K562 (cell line): ENCODE results near the gene ORC1. TPM values are rescaled to one million over a fixed set of nuclear protein-coding genes. Genes with fewer than 3 reads are reported as not detected.

Experiments
- ATAC-seq: fragments of 200-7000 bp; cut with Tn5 transposase; 3 replicates; pipeline ENCODE4 v1.9.1; 2020; ENCODE audit warnings: moderate library complexity
- BruUV-seq: library from RNA; stranded (reverse); fragments of 400-500 nt; replicated peaks from 2 replicates; lab custom pipeline; 2021; lab: Mats Ljungman, UMichigan
- CTCF ChIA-PET: fragments of 300-600 bp; formaldehyde crosslinking; extraction: SDS; loops from one replicate; lab custom pipeline; 2021; ENCODE audit warnings: low intra/inter-chr PET ratio; lab: Yijun Ruan, JAX
- POLR2A ChIA-PET: fragments of 300-600, 350-650 bp; sonication (Branson Sonifier 250); formaldehyde crosslinking; extraction: SDS; loops from one replicate; lab custom pipeline; 2021; ENCODE audit warnings: antibody characterized with exemption, inconsistent platforms; lab: Yijun Ruan, JAX
- DNase-seq, 4 experiments: peaks; one replicate each; pipeline versions ENCODE4 v3.0.0 to v3.0.0-alpha.2; 2011 to 2018; ENCODE audit warnings: low spot score in 3 of 4, mixed read lengths in 3 of 4; ENCODE audit errors: extremely low read depth in 1 of 4
- FAIRE-seq: peaks from 2 replicates; lab custom pipeline; 2011; peaks lifted over from hg19 to GRCh38; lab: Jason Lieb, UNC
- H2AFZ ChIP-seq: 2 replicates; pipeline ENCODE4 v1.6.0; 2011; ENCODE audit warnings: low read depth, low read length, control low read depth, inconsistent platforms
- H3K27ac ChIP-seq: fragments of 200-600 bp; 3 replicates; pipeline ENCODE4 v1.8.0; 2011; ENCODE audit warnings: low read depth, mild to moderate bottlenecking, control low read depth, inconsistent platforms, low read length, moderate library complexity, mixed read lengths; ENCODE audit errors: extremely low read depth
- H3K27me3 ChIP-seq, 2 experiments: fragments of 300-600 bp in 1 of 2; 2 replicates in 1 of 2; 3 replicates in 1 of 2; pipeline versions ENCODE4 v1.6.0 to v1.8.0; 2011; ENCODE audit warnings: inconsistent platforms in 2 of 2, low read length in 2 of 2, mild to moderate bottlenecking in 1 of 2, mixed read lengths in 1 of 2, moderate library complexity in 1 of 2; ENCODE audit not compliant: control insufficient read depth in 2 of 2, insufficient read depth in 2 of 2
- H3K36me3 ChIP-seq: fragments of 300-600 bp; 3 replicates; pipeline ENCODE4 v1.8.0; 2011; ENCODE audit warnings: mild to moderate bottlenecking, low read length, inconsistent platforms; ENCODE audit not compliant: control insufficient read depth, insufficient read depth
- H3K4me1 ChIP-seq, 2 experiments: fragments of 200-600 bp in 1 of 2; replicated peaks in 1 of 2; 2 replicates in 1 of 2; 3 replicates in 1 of 2; pipeline versions ENCODE4 v1.5.1 to v1.8.0; 2011; ENCODE audit warnings: inconsistent platforms in 2 of 2, low read length in 2 of 2, mild to moderate bottlenecking in 1 of 2, mixed read lengths in 1 of 2, moderate library complexity in 1 of 2; ENCODE audit not compliant: control insufficient read depth in 2 of 2, insufficient read depth in 2 of 2
- H3K4me2 ChIP-seq: 2 replicates; pipeline ENCODE4 v1.6.1; 2011; ENCODE audit warnings: low read length, control low read depth, inconsistent platforms, mixed read lengths; ENCODE audit not compliant: insufficient read depth
- H3K4me3 ChIP-seq: fragments of 200-600 bp; sonication (generic), shearing (Covaris generic); 2 replicates; pipeline ENCODE4 v1.5.1; 2016; ENCODE audit warnings: control low read depth, inconsistent platforms
- H3K79me2 ChIP-seq: fragments of 200-600 bp; 3 replicates; pipeline ENCODE4 v1.8.0; 2011; ENCODE audit warnings: low read length, inconsistent platforms; ENCODE audit not compliant: control insufficient read depth, insufficient read depth
- H3K9ac ChIP-seq, 2 experiments: 2 replicates each; pipeline versions ENCODE4 v1.6.0 to v1.6.1; 2011; ENCODE audit warnings: low read depth in 2 of 2, low read length in 2 of 2, control low read depth in 1 of 2, inconsistent platforms in 1 of 2, mild to moderate bottlenecking in 1 of 2, mixed read lengths in 1 of 2; ENCODE audit not compliant: insufficient read depth in 1 of 2
- H3K9me1 ChIP-seq: one replicate; pipeline ENCODE4 v1.6.0; 2011; ENCODE audit warnings: inconsistent platforms, mild to moderate bottlenecking, low read length, moderate library complexity; ENCODE audit not compliant: control insufficient read depth, insufficient read depth
- H3K9me3 ChIP-seq: replicated peaks from 2 replicates; pipeline ENCODE4 v1.5.1; 2011; ENCODE audit warnings: low read depth, low read length, inconsistent platforms; ENCODE audit not compliant: control insufficient read depth, insufficient read depth
- H4K20me1 ChIP-seq: replicated peaks from 2 replicates; pipeline ENCODE4 v1.6.1; 2011; ENCODE audit warnings: low read length, inconsistent platforms, mixed read lengths; ENCODE audit not compliant: control insufficient read depth, insufficient read depth
- BDP1 ChIP-seq: IDR thresholded peaks from 3 replicates; pipeline ENCODE4 v1.6.1; 2011; ENCODE audit not compliant: insufficient read length, insufficient read depth
- CEBPB ChIP-seq: fragments of 450-650 bp; IDR thresholded peaks from 2 replicates; pipeline ENCODE4 v1.6.1; 2016; ENCODE audit warnings: missing genetic modification characterization, missing compliant biosample characterization
- ELF1 ChIP-seq: fragments of 200-800 bp; sonication (Bioruptor generic); IDR thresholded peaks from 2 replicates; pipeline ENCODE4 v1.6.1; 2016; ENCODE audit warnings: missing genetic modification characterization, missing compliant biosample characterization
- FOXA1 ChIP-seq: fragments of 450-650 bp; IDR thresholded peaks from 2 replicates; pipeline ENCODE4 v1.6.1; 2016; ENCODE audit warnings: mild to moderate bottlenecking, borderline replicate concordance
- GATAD2B ChIP-seq: fragments of 450-650 bp; IDR thresholded peaks from 2 replicates; pipeline ENCODE4 v1.6.1; 2017; ENCODE audit warnings: mild to moderate bottlenecking, borderline replicate concordance
- MLX ChIP-seq, 2 experiments: fragments of 450-650 bp in 1 of 2; sonication (generic) in 1 of 2; formaldehyde crosslinking; conservative IDR thresholded peaks; 2 replicates each; pipeline versions ENCODE4 v1.4.0 to v1.8.1; 2020 to 2022; ENCODE audit warnings: mild to moderate bottlenecking in 1 of 2, missing genetic modification reagents in 1 of 2
- RBBP5 ChIP-seq: fragments of 200-600 bp; sonication (generic); IDR thresholded peaks from 2 replicates; pipeline ENCODE4 v1.6.1; 2012; ENCODE audit warnings: borderline replicate concordance, mild to moderate bottlenecking, low read length, control low read depth, inconsistent platforms; ENCODE audit not compliant: insufficient read depth, poor library complexity, severe bottlenecking
- SAFB ChIP-seq: fragments of 200-400 bp; formaldehyde crosslinking; IDR thresholded peaks from 2 replicates; pipeline ENCODE4 v1.6.1; 2017; ENCODE audit warnings: low read depth, low read length, borderline replicate concordance
- STAT5B ChIP-seq: fragments of 250-450 bp; sonication (Bioruptor Pico); IDR thresholded peaks from 2 replicates; pipeline ENCODE4 v1.8.0; 2021; ENCODE audit warnings: mild to moderate bottlenecking, inconsistent platforms
- TAF1 ChIP-seq: IDR thresholded peaks from 2 replicates; pipeline ENCODE4 v1.6.1; 2011; ENCODE audit warnings: mild to moderate bottlenecking, low read length, moderate library complexity; ENCODE audit not compliant: insufficient read depth, control insufficient read depth, severe bottlenecking; ENCODE audit errors: extremely low read depth
- ZNF274 ChIP-seq: IDR thresholded peaks from 2 replicates; pipeline ENCODE4 v1.6.1; 2011; ENCODE audit warnings: low read depth, mild to moderate bottlenecking, low read length, moderate library complexity, borderline replicate concordance
- ZNF75A ChIP-seq: fragments of 450-650 bp; formaldehyde crosslinking; IDR thresholded peaks from 2 replicates; pipeline ENCODE4 v1.4.0; 2020; ENCODE audit warnings: mild to moderate bottlenecking
- WGBS: fragments of 100-300 bp; shearing (Covaris generic); methylation state at CpG from one replicate; pipeline ENCODE4 v1.1.6; 2016; ENCODE audit warnings: low coverage, mixed read lengths; ENCODE audit not compliant: insufficient coverage; ENCODE audit errors: missing lambda C conversion rate; 5-methylcytosine and 5-hydroxymethylcytosine counted together
- in situ Hi-C: fragments of 300-500 bp; cut with MboI; formaldehyde crosslinking; loops from 4 replicates; pipeline ENCODE4 v1.15.0; 2018; ENCODE audit warnings: inconsistent platforms, mixed read lengths
- intact Hi-C: fragments of 100-400 bp; cut with micrococcal nuclease; formaldehyde crosslinking; loops from 2 replicates; pipeline ENCODE4 v1.14.2; 2022
- polyA plus RNA-seq, 8 experiments: library from polyadenylated mRNA; depleted of rRNA in 4 of 8; stranded (reverse) in 5 of 8; unstranded in 3 of 8; fragments of >200 nt; fragmentation: Nextera tagmentation in 2 of 8; fragmentation: Illumina TruSeq in 1 of 8; extraction: Ambion mirVana in 2 of 8; extraction: Trizol in 1 of 8; gene quantifications; 2 replicates each; pipeline versions ENCODE4 v1.2.1 to v1.2.3, GENCODE V29; 2011 to 2014; ENCODE audit warnings: inconsistent platforms in 1 of 8, missing spikeins in 1 of 8
- total RNA-seq, 7 experiments: library from RNA; depleted of rRNA in 6 of 7; stranded (reverse); fragments of >200 nt in 6 of 7; fragmentation: Illumina TruSeq in 2 of 7; extraction: Trizol in 2 of 7; gene quantifications; 2 replicates each; pipeline versions ENCODE4 v1.2.1 to v1.2.3, GENCODE V29; 2011 to 2021; ENCODE audit warnings: low replicate concordance in 1 of 7
- TF ChIP-seq, protein P1 (sequence below): sonication (generic); formaldehyde crosslinking; IDR thresholded peaks from 2 replicates; pipeline ENCODE4 v1.9.0; 2022; ENCODE audit warnings: mild to moderate bottlenecking, missing genetic modification reagents
- TF ChIP-seq, protein P2 (sequence below): fragments of 250-450 bp; sonication (Bioruptor Pico); IDR thresholded peaks from 2 replicates; pipeline ENCODE4 v1.5.0; 2021

ORC1 gene
- total and polyA plus RNA-seq, 9 of the 15 experiments (the other 6 are each of a cell fraction or from before 2014, with no cell fraction given) = 26.4 to 91.6 (median 69.7) TPM

DNA sequence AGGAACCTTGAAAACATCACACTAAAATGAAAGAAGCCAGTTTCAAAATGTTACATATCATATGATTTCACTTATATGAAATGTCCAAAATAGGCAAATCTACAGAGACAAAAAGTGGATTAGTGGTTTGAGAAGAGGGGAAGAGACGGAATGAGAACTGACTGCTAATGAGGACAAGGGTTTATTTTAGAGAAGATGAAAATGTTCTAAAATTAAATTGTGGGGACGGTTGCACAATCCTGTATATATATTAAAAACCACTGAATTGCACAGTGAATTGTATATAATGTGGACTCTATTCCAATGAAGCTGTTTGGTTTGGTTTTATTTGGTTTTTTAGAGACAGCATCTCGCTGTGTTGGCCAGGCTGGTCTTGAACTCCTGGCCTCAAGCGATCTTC is 35.8 kb upstream of the ORC1 start:
- Histone ChIP-seq H3K9me1 (no peaks in the 10 kb centered on the region), H3K27ac (no peak overlapping the region), H3K36me3 (peaks cover 53% of the 10 kb centered on the region), H4K20me1 (no peaks in the 10 kb centered on the region), H2AFZ (no peak overlapping the region)
- ATAC-seq = no peak
- 90% methylated on average over 4 of the region's 4 CpGs for WGBS
- in situ Hi-C loops = no loop called here
- CTCF ChIA-PET = no interaction called here
- TF ChIP-seq BDP1 = no peak
- peak; percentile 21; the same call in 1 of the 2 replicates for TF ChIP-seq CEBPB (tag)
- no peak for TF ChIP-seq TAF1
- TF ChIP-seq, all 486 proteins: peak for 1
- FAIRE-seq (no peak), DNase-seq (no peak)
- no peak overlapping the region for H3K4me3 ChIP-seq
- intact Hi-C loops = no loop called here
- H3K4me2 ChIP-seq = no peak overlapping the region
- POLR2A ChIA-PET = no interaction called here
- H3K79me2 ChIP-seq = no peaks in the 10 kb centered on the region
- no peaks in the 10 kb centered on the region for H3K4me1 ChIP-seq
- BruUV-seq = no TSS peak
- no peaks in the 10 kb centered on the region for H3K27me3 ChIP-seq
- H3K9me3 ChIP-seq = no peaks in the 10 kb centered on the region
- no peak overlapping the region for H3K9ac ChIP-seq

DNA sequence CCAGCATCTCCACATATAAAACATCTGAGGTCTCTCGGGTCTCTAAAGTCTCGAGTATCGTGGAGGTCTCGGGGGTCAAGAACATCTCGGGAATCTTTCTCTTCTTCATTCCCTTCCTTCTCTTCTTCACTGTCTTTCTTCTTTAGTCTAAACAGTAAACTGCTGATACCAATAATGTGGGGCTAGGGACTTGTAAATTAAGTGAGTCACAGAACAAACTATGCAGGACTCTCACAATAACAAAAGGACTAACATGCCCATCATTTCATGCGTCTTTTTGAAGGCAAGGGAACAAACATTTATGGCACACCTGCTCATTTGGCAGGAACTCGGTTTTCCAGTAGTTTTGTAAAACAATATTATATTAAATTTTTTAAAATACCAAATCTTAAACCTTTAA is 32.6 kb upstream of the ORC1 start:
- WGBS = 75% methylated on average over 7 of the region's 7 CpGs
- TF ChIP-seq, protein P1, sequence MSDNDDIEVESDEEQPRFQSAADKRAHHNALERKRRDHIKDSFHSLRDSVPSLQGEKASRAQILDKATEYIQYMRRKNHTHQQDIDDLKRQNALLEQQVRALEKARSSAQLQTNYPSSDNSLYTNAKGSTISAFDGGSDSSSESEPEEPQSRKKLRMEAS (CRISPR knock-in tag) = no peak
- TF ChIP-seq ZNF274 = no peak
- no peak for TF ChIP-seq ZNF75A (CRISPR knock-in tag)
- no peak for TF ChIP-seq GATAD2B
- TF ChIP-seq ELF1 (tag) = no peak
- TF ChIP-seq RBBP5 = no peak
- TF ChIP-seq MLX (CRISPR knock-in tag; conservative IDR thresholded peaks at IDR 0.05) = no peak
- TF ChIP-seq SAFB = no peak
- no peak for TF ChIP-seq STAT5B (CRISPR knock-in tag)
- TF ChIP-seq, protein P2, sequence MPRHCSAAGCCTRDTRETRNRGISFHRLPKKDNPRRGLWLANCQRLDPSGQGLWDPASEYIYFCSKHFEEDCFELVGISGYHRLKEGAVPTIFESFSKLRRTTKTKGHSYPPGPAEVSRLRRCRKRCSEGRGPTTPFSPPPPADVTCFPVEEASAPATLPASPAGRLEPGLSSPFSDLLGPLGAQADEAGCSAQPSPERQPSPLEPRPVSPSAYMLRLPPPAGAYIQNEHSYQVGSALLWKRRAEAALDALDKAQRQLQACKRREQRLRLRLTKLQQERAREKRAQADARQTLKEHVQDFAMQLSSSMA (CRISPR knock-in tag) = no peak
- TF ChIP-seq FOXA1 = no peak

More for the DNA sequence above, 32.6 kb upstream of the ORC1 start:
- CTCF ChIA-PET = no interaction called here
- DNase-seq (no peak), ATAC-seq (no peak), FAIRE-seq (no peak)
- Histone ChIP-seq H3K4me2 (no peak overlapping the region), H3K9ac (no peak overlapping the region), H3K36me3 (peaks cover 52% of the 10 kb centered on the region), H3K4me1 (no peaks in the 10 kb centered on the region), H3K27ac (no peak overlapping the region), H3K9me3 (no peaks in the 10 kb centered on the region), H3K9me1 (no peaks in the 10 kb centered on the region), H2AFZ (no peak overlapping the region), H3K4me3 (no peak overlapping the region), H3K79me2 (no peaks in the 10 kb centered on the region), H4K20me1 (no peaks in the 10 kb centered on the region), H3K27me3 (no peaks in the 10 kb centered on the region)
- intact Hi-C loops (no loop called here), in situ Hi-C loops (no loop called here)
- no TSS peak for BruUV-seq
- POLR2A ChIA-PET = no interaction called here
